Islet of Langerhans (tissue), 1 donor: ENCODE measurements around the gene FXYD1.
"Not testable (repeated sequence)": the region's sequence is repeated elsewhere in the genome, so short reads cannot be mapped to it uniquely, and the experiment has no call there.

Source experiments
- FAIRE-seq: peaks from one replicate; lab custom pipeline; 2011; peaks lifted over from hg19 to GRCh38; lab: Jason Lieb, UNC

FXYD1 gene

GRCh38 chr19:35125270-35125717 is 13.3 kb upstream of the FXYD1 start:
- no peak for FAIRE-seq

- no peak for FAIRE-seq
Observed at GRCh38 chr19:35125749-35126623, 12.6 kb upstream of the FXYD1 start.

- no peak for FAIRE-seq
Observed at GRCh38 chr19:35126624-35126959, 12.0 kb upstream of the FXYD1 start.

- no peak for FAIRE-seq
Observed at GRCh38 chr19:35127871-35128270, 10.8 kb upstream of the FXYD1 start.

- no peak for FAIRE-seq
Observed at GRCh38 chr19:35128398-35129057, 10.1 kb upstream of the FXYD1 start.

- not testable (repeated sequence) for FAIRE-seq
Observed at GRCh38 chr19:35129724-35130274, 8.8 kb upstream of the FXYD1 start.

GRCh38 chr19:35130761-35131720 is 7.6 kb upstream of the FXYD1 start:
- FAIRE-seq: no peak

- no peak for FAIRE-seq
Observed at GRCh38 chr19:35132254-35132653, 6.4 kb upstream of the FXYD1 start.

GRCh38 chr19:35133826-35134225 is 4.8 kb upstream of the FXYD1 start:
- FAIRE-seq: no peak

- FAIRE-seq: no peak
Observed at GRCh38 chr19:35134601-35135242, 3.9 kb upstream of the FXYD1 start, which contains the start of gene LGI4. Gene LGI4 (minus strand): TSS chr19:35135059. CDS start chr19:35134680, 379 bp downstream.

GRCh38 chr19:35135389-35135909 is 3.2 kb upstream of the FXYD1 start:
- FAIRE-seq: no peak

GRCh38 chr19:35136231-35136630 is 2.4 kb upstream of the FXYD1 start:
- no peak for FAIRE-seq

- FAIRE-seq: no peak
Observed at GRCh38 chr19:35136977-35137702, 1.5 kb upstream of the FXYD1 start.

GRCh38 chr19:35140207-35140961 is 1.8 kb downstream of the FXYD1 start:
- no peak for FAIRE-seq

- FAIRE-seq: no peak
Observed at GRCh38 chr19:35140962-35141836, 2.6 kb downstream of the FXYD1 start.

- no peak for FAIRE-seq
Observed at GRCh38 chr19:35141837-35142605, 3.4 kb downstream of the FXYD1 start.

GRCh38 chr19:35142606-35143230 is 4.1 kb downstream of the FXYD1 start:
- FAIRE-seq: no peak
